Large intestine (tissue), 3 donors: ENCODE data around the gene CBLB. TPM values are rescaled to one million over a fixed set of nuclear protein-coding genes. Genes with fewer than 3 reads are reported as not detected.

ENCODE experiments used
- DNase-seq, 2 donors: peaks; one replicate each; pipeline versions ENCODE4 v3.0.0 to v3.0.0-alpha.2; 2013
- H3K27ac ChIP-seq: one replicate; pipeline ENCODE4 v1.5.1; 2013; ENCODE audit warnings: low read length
- H3K27me3 ChIP-seq: 2 replicates; pipeline ENCODE4 v1.6.1; 2013; ENCODE audit warnings: low read length; ENCODE audit not compliant: control insufficient read depth, insufficient read depth
- H3K36me3 ChIP-seq: 2 replicates; pipeline ENCODE4 v1.6.1; 2013; ENCODE audit warnings: low read length; ENCODE audit not compliant: control insufficient read depth, insufficient read depth
- H3K4me1 ChIP-seq: one replicate; pipeline ENCODE4 v1.6.1; 2013; ENCODE audit warnings: low read length; ENCODE audit not compliant: control insufficient read depth, insufficient read depth
- H3K4me3 ChIP-seq: one replicate; pipeline ENCODE4 v1.5.1; 2013; ENCODE audit warnings: low read length
- H3K9me3 ChIP-seq: one replicate; pipeline ENCODE4 v1.6.1; 2013; ENCODE audit warnings: mild to moderate bottlenecking, low read depth, low read length, moderate library complexity; ENCODE audit not compliant: control insufficient read depth
- WGBS: methylation state at CpG from one replicate; pipeline ENCODE4 v1.1.5; 2013; ENCODE audit warnings: low lambda C conversion rate; ENCODE audit not compliant: insufficient coverage; 5-methylcytosine and 5-hydroxymethylcytosine counted together
- polyA plus RNA-seq: library from polyadenylated mRNA; unstranded; fragments of 120-200 nt; gene quantifications from one replicate; pipeline ENCODE4 v1.2.1, GENCODE V29; 2013

The CBLB gene
- polyA plus RNA-seq, 1 donor, result 34.0 TPM

DNA sequence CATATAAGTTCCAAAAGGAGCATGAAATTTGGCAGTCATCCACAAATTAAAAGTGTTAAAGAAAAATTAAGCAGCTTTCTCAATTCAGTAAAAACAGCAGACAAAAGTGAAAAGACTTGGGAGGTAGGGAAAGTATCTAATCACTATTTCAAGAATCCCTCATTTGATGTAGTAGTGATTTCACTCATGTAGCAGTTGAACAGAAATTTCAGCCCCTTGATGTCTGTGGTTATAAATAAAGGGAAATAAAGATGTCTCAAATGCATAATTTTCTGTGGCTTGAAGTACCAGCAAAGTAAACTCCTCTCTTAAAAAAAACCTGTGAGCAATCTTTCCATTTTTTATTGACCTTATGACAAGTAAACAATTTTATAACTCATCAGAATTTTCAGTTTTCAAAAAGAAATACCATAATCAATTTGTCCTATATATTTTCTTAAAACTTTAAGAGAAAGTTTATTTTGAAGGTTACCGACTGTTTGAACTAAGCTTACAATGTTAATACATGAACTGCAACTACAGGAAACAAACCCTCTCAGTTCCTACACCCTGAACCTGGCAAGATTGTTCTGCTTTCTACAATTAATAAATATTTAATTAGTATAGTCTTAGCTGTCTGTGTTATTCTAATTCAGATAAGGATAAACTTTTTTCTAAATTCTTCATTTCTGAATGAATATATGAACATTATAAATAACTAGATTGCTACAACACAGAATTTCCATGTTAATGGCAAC is 94.2 kb downstream of the CBLB start:
- no peaks in the 10 kb centered on the region for H3K9me3 ChIP-seq
- no peaks in the 10 kb centered on the region for H3K27me3 ChIP-seq
- peaks cover 7% of the 10 kb centered on the region for H3K36me3 ChIP-seq
- no peak overlapping the region for H3K4me3 ChIP-seq
- H3K27ac ChIP-seq, result no peak overlapping the region
- DNase-seq, result no peak
- WGBS, result no CpG with 5 or more reads among the region's 1 CpG
- no peaks in the 10 kb centered on the region for H3K4me1 ChIP-seq

DNA sequence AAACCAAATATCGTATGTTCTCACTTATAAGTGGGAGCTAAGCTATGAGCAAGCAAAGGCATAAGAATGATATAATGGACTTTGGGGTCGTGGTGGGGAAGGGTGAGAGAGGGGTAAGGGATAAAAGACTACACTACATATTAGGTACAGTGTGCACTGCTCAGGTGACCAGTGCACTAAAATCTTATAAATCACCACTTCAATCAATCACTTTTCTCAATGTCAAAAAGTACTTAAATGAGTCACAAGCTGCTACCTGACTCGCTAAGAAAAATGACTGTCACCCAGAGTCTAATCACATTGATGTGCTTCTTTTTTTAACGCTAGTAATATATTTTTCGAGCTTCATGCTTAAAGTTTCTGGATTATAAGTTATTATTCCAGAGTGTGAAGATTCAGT is 95.5 kb downstream of the CBLB start:
- Histone ChIP-seq H3K4me1 (no peaks in the 10 kb centered on the region), H3K4me3 (no peak overlapping the region), H3K36me3 (peaks cover 7% of the 10 kb centered on the region), H3K9me3 (no peaks in the 10 kb centered on the region), H3K27me3 (no peaks in the 10 kb centered on the region), H3K27ac (no peak overlapping the region)
- DNase-seq, result no peak
- 90% methylated on average over 3 of the region's 5 CpGs for WGBS

DNA sequence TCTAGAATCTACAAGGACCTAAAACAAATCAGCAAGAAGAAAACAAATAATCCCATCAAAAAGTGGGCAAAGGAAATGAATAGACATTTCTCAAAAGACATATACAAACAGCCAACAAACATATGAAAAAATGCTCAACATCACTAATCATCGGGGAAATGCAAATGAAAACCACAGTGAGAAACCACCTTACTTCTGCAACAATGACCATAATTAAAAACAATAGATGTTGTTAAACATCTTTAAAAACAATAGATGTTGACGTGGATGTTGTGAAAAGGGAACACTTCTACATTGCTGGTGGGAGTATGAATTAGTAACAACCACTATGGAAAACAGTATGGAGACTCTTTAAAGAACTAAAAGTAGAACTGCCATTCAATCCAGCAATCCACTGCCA is 96.2 kb downstream of the CBLB start:
- WGBS, result 100% methylated on average over 1 of the region's 2 CpGs
- H3K4me1 ChIP-seq, result no peaks in the 10 kb centered on the region
- no peaks in the 10 kb centered on the region for H3K27me3 ChIP-seq
- no peaks in the 10 kb centered on the region for H3K9me3 ChIP-seq
- H3K36me3 ChIP-seq, result peaks cover 7% of the 10 kb centered on the region
- DNase-seq, result no peak
- H3K4me3 ChIP-seq, result no peak overlapping the region
- H3K27ac ChIP-seq, result no peak overlapping the region

DNA sequence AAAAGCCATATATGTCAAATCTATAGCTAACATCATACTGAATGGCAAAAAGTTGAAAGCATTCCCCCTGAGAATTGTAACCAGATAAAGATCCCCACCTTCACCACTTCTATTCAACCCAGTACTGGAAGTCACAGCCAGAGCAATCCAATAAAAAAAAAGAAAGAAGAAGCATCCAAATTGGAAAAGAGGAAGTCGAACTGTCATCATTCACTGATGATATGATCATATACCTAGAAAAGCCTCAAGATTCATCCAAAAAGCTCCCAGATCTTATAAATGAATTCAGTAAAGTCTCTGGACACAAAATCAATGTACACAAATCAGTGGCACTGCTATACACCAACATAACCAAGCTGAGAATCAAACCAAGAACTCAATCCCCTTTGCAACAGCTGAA is 97.4 kb downstream of the CBLB start:
- Histone ChIP-seq H3K4me3 (no peak overlapping the region), H3K36me3 (peaks cover 7% of the 10 kb centered on the region), H3K27me3 (no peaks in the 10 kb centered on the region), H3K27ac (no peak overlapping the region), H3K9me3 (no peaks in the 10 kb centered on the region), H3K4me1 (no peaks in the 10 kb centered on the region)
- no CpG with 5 or more reads among the region's 1 CpG for WGBS
- no peak for DNase-seq

- DNase-seq, result no peak
- WGBS, result no CpG with 5 or more reads among the region's 4 CpGs
- peaks cover 6% of the 10 kb centered on the region for H3K36me3 ChIP-seq
- H3K27me3 ChIP-seq, result no peaks in the 10 kb centered on the region
- H3K9me3 ChIP-seq, result no peaks in the 10 kb centered on the region
- no peaks in the 10 kb centered on the region for H3K4me1 ChIP-seq
- no peak overlapping the region for H3K27ac ChIP-seq
- H3K4me3 ChIP-seq, result no peak overlapping the region
Measured at GRCh38 chr3:105770410-105770809, 98.4 kb downstream of the CBLB start.

DNA sequence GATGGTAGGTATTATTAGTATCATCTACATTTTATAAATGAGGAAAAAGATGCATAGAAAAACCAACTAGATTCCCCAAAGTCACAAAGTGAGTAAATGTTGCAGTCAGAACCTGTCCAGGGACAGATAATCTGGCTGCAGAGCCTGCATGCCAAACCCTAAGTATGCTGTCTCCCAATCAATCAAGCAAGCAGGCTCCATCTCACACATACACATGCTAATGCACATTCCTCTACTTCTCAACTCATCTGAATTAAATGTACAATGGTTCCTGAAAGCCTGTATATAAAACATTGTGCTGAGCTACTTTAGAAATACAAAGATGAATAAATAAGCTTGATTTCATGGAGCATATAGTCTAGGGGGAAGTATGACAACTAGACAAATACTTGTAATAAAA is 101.0 kb downstream of the CBLB start:
- DNase-seq, result no peak
- no peaks in the 10 kb centered on the region for H3K27me3 ChIP-seq
- H3K4me3 ChIP-seq, result no peak overlapping the region
- H3K27ac ChIP-seq, result no peak overlapping the region
- H3K4me1 ChIP-seq, result no peaks in the 10 kb centered on the region
- peaks cover 2% of the 10 kb centered on the region for H3K9me3 ChIP-seq
- H3K36me3 ChIP-seq, result peaks cover 5% of the 10 kb centered on the region

- DNase-seq, result no peak
- no peaks in the 10 kb centered on the region for H3K27me3 ChIP-seq
- peaks cover 6% of the 10 kb centered on the region for H3K9me3 ChIP-seq
- H3K27ac ChIP-seq, result no peak overlapping the region
- H3K36me3 ChIP-seq, result peaks cover 10% of the 10 kb centered on the region
- no peaks in the 10 kb centered on the region for H3K4me1 ChIP-seq
- WGBS, result no CpG with 5 or more reads among the region's 3 CpGs
- H3K4me3 ChIP-seq, result no peak overlapping the region
Measured at GRCh38 chr3:105767216-105767615, 101.6 kb downstream of the CBLB start.

DNA sequence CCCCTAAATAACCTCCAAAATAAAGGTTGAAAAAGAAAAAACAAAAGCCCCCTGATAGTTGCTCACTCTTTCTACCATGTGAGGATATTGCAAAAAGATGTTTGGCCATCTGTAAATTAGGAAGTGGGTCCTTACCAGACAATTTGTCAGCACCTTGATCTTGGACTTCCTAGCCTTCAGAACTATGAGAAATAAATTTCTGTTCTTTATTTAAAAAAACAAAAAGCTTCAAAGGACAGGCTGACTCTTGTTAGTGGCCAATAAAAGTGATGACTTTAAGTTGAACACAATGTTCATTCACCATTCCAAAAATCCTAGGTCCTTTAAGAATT is 103.5 kb downstream of the CBLB start:
- no peak for DNase-seq
- no peaks in the 10 kb centered on the region for H3K4me1 ChIP-seq
- H3K36me3 ChIP-seq, result peaks cover 15% of the 10 kb centered on the region
- H3K4me3 ChIP-seq, result no peak overlapping the region
- no peak overlapping the region for H3K27ac ChIP-seq
- H3K27me3 ChIP-seq, result no peaks in the 10 kb centered on the region
- peaks cover 9% of the 10 kb centered on the region for H3K9me3 ChIP-seq

DNA sequence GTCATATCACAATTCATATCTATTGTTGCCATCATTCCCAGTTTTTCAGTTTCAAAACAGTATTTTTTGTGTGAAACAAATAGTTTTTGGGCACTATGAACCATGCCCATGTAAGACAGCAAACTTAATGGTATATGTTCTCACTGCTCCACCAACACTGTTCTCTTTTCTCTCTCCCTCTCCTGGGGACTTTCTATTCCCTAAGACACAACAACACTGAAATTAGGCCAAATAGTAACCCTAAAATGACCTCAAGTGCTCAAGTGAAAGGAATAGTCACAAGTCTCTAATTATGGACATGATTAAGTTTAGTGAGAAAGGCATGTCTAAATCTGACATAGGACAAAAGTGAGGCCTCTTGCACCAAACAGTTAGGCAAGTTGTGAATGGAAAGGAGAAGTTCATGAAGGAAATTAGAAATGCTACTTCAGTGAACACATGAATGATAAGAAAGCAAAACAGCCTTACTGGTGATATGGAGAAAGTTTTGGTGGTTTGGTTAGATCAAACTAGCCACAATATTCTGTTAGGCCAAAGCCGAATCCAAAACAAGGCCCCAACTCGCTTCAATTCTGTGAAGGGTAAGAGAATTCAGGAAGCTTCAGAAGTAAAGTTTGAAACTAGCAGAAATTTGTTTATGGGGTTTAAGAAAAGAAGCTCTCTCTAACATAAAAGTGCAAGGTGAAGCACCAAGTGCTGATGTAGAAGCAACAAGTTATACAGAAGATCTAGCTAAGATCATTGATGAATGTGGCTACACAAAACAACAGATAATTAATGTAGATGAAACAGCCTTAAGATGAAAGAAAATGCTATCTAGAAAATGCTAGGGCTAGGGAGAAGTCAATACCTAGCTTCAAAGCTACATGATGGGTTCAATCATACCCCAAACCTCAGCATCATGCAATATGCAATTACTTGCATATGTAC is 104.2 kb downstream of the CBLB start:
- Histone ChIP-seq H3K9me3 (peaks cover 10% of the 10 kb centered on the region), H3K4me1 (no peaks in the 10 kb centered on the region), H3K27me3 (no peaks in the 10 kb centered on the region), H3K4me3 (no peak overlapping the region), H3K36me3 (peaks cover 13% of the 10 kb centered on the region), H3K27ac (no peak overlapping the region)
- DNase-seq, result no peak
- WGBS, result no CpG with 5 or more reads among the region's 2 CpGs

DNA sequence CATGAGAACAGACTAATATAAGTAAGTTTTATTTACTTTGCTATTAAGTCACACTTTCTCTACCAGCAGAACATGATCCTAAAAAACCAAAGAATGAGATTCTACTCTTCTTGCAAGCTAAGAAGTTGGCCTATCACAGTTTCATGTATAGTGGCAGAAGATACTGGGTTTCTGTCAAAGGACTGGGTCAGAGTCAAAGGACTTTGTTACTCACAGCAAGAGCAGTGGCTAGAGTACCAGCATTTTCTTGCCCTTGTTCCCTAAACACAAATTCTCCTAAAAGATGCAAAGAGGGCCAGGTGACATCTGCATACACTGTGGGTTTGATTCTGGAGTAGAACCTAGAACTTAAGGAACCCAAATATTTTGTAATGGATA is 105.2 kb downstream of the CBLB start:
- H3K4me3 ChIP-seq, result no peak overlapping the region
- no peaks in the 10 kb centered on the region for H3K27me3 ChIP-seq
- peak overlapping the region; percentile 4 for H3K27ac ChIP-seq
- H3K36me3 ChIP-seq, result peaks cover 22% of the 10 kb centered on the region
- peaks cover 19% of the 10 kb centered on the region for H3K9me3 ChIP-seq
- H3K4me1 ChIP-seq, result no peaks in the 10 kb centered on the region
- DNase-seq, result no peak
